ENCODE results near the gene MSI1. TPM values are rescaled to one million over a fixed set of nuclear protein-coding genes. Genes with fewer than 3 reads are reported as not detected.

Gene MSI1
- total RNA-seq, 1 experiment from 2014 or later = 3.6 TPM

GRCh38 chr12:120353556-120354317 is 15.2 kb downstream of the MSI1 start:
- Histone ChIP-seq H3K4me1 (ENCODE audit: insufficient read depth, low read length, poor library complexity, severe bottlenecking) (no peaks in the 10 kb centered on the region), H3K4me3 (ENCODE audit: low read depth, low read length, poor library complexity, severe bottlenecking) (no peak overlapping the region), H3K36me3 (ENCODE audit: insufficient read depth, low read length, poor library complexity, severe bottlenecking) (no peaks in the 10 kb centered on the region), H3K9me3 (ENCODE audit: low read depth, low read length, poor library complexity, severe bottlenecking) (no peaks in the 10 kb centered on the region), H3K27me3 (replicated peaks; ENCODE audit: insufficient read depth, low read depth, low read length, poor library complexity) (no peaks in the 10 kb centered on the region), H3K27ac (ENCODE audit: low read depth, low read length, poor library complexity, severe bottlenecking) (no peak overlapping the region)
- TF ChIP-seq CTCF (conservative IDR thresholded peaks at IDR 0.05; ENCODE audit: low read depth, low read length) (no peak), EZH2 (IDR thresholded peaks at IDR 0.05; ENCODE audit: borderline replicate concordance, low read depth, low read length, poor library complexity, severe bottlenecking) (no peak)
- BruUV-seq (replicated peaks) = no TSS peak
- CTCF ChIA-PET = interaction anchor here (1.0 kb wide), 1 partner anchor 82 kb away, joined by 3 read pairs; no protein-coding TSS in a partner anchor
- POLR2A ChIA-PET (ENCODE audit: low non-redundant PET) = no interaction called here
- no peak for DNase-seq (ENCODE audit: low spot score)
- intact Hi-C loops (cut with micrococcal nuclease; ENCODE audit: unreplicated experiment) = loop anchor here (10.0 kb wide), 1 partner anchor 761 kb away; no protein-coding TSS in a partner anchor

DNA sequence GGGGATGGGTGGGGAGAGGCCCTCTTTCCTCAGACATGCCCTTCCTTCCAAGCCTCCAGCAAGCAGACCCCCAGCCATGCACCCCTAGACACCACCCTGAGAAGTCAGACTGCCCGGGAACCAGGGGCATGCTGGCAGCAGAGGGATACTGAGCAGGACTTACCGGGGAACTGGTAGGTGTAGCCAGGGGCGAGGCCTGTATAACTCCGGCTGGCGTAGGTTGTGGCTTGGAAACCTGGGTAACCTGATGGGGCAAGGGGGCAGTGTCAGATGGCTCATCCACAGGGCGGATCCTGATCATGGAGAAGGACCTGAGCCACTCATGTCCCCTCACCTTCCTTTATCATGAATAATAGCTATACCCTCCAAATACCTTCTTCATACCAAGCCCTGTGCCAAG is 15.8 kb downstream of the MSI1 start:
- Histone ChIP-seq H3K4me3 (ENCODE audit: low read depth, low read length, poor library complexity, severe bottlenecking) (no peak overlapping the region), H3K27ac (ENCODE audit: low read depth, low read length, poor library complexity, severe bottlenecking) (no peak overlapping the region), H3K36me3 (ENCODE audit: insufficient read depth, low read length, poor library complexity, severe bottlenecking) (no peaks in the 10 kb centered on the region), H3K9me3 (ENCODE audit: low read depth, low read length, poor library complexity, severe bottlenecking) (no peaks in the 10 kb centered on the region), H3K27me3 (replicated peaks; ENCODE audit: insufficient read depth, low read depth, low read length, poor library complexity) (no peaks in the 10 kb centered on the region), H3K4me1 (ENCODE audit: insufficient read depth, low read length, poor library complexity, severe bottlenecking) (no peaks in the 10 kb centered on the region)
- no TSS peak for BruUV-seq (replicated peaks)
- ChIA-PET POLR2A (ENCODE audit: low non-redundant PET) (no interaction called here), CTCF (interaction anchor here (1.0 kb wide), 1 partner anchor 82 kb away, joined by 3 read pairs; no protein-coding TSS in a partner anchor)
- TF ChIP-seq EZH2 (IDR thresholded peaks at IDR 0.05; ENCODE audit: borderline replicate concordance, low read depth, low read length, poor library complexity, severe bottlenecking) (no peak), CTCF (conservative IDR thresholded peaks at IDR 0.05; ENCODE audit: low read depth, low read length) (no peak)
- no peak for DNase-seq (ENCODE audit: low spot score)
- intact Hi-C loops (cut with micrococcal nuclease; ENCODE audit: unreplicated experiment) = loop anchor here (10.0 kb wide), 1 partner anchor 762 kb away; no protein-coding TSS in a partner anchor

DNA sequence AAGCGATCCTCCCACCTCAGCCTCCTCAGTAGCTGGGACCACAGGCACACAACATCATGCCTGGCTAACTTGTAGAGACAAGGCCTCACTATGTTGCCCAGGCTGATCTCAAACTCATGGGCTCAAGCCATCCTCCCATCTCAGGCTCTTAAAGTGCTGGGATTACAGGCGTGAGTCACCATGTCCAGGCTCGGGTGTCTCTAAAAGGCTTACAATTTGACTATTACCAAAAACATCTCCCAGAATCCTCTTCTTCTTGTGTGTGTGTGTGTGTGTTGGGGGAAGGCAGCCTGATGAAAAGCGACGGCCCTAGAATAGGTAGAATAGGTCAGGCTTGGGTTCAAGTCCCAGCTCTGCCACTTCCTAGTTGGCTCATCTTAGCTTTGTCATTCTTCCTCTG is 16.8 kb downstream of the MSI1 start:
- H3K36me3 ChIP-seq (ENCODE audit: insufficient read depth, low read length, poor library complexity, severe bottlenecking) = no peaks in the 10 kb centered on the region
- DNase-seq (ENCODE audit: low spot score) = peak; percentile 49
- no peak for TF ChIP-seq EZH2 (IDR thresholded peaks at IDR 0.05; ENCODE audit: borderline replicate concordance, low read depth, low read length, poor library complexity, severe bottlenecking)
- TF ChIP-seq CTCF (conservative IDR thresholded peaks at IDR 0.05; ENCODE audit: low read depth, low read length) = no peak
- H3K4me1 ChIP-seq (ENCODE audit: insufficient read depth, low read length, poor library complexity, severe bottlenecking) = no peaks in the 10 kb centered on the region
- H3K4me3 ChIP-seq (ENCODE audit: low read depth, low read length, poor library complexity, severe bottlenecking) = no peak overlapping the region
- no peaks in the 10 kb centered on the region for H3K9me3 ChIP-seq (ENCODE audit: low read depth, low read length, poor library complexity, severe bottlenecking)
- H3K27me3 ChIP-seq (replicated peaks; ENCODE audit: insufficient read depth, low read depth, low read length, poor library complexity) = no peaks in the 10 kb centered on the region
- no peak overlapping the region for H3K27ac ChIP-seq (ENCODE audit: low read depth, low read length, poor library complexity, severe bottlenecking)
- BruUV-seq (replicated peaks) = no TSS peak
- intact Hi-C loops (cut with micrococcal nuclease; ENCODE audit: unreplicated experiment) = loop anchor here (10.0 kb wide), 1 partner anchor 763 kb away; no protein-coding TSS in a partner anchor
- POLR2A ChIA-PET (ENCODE audit: low non-redundant PET) = no interaction called here
- CTCF ChIA-PET = interaction anchor here (0.6 kb wide), 1 partner anchor 751 kb away, joined by 4 read pairs; no protein-coding TSS in a partner anchor
